HL-60 (cell line): ENCODE data around the gene GUCY1A2.

Experiments used
- CTCF ChIP-seq: IDR thresholded peaks from one replicate; pipeline ENCODE4 v1.5.1; 2011; ENCODE audit warnings: low read length, control low read depth, inconsistent platforms; ENCODE audit not compliant: insufficient read depth
- GABPA ChIP-seq: IDR thresholded peaks from 2 replicates; pipeline ENCODE4 v1.6.1; 2012; ENCODE audit warnings: low read depth
- POLR2AphosphoS5 ChIP-seq: IDR thresholded peaks from 2 replicates; pipeline ENCODE4 v1.6.1; 2012; ENCODE audit warnings: low read depth

DNA sequence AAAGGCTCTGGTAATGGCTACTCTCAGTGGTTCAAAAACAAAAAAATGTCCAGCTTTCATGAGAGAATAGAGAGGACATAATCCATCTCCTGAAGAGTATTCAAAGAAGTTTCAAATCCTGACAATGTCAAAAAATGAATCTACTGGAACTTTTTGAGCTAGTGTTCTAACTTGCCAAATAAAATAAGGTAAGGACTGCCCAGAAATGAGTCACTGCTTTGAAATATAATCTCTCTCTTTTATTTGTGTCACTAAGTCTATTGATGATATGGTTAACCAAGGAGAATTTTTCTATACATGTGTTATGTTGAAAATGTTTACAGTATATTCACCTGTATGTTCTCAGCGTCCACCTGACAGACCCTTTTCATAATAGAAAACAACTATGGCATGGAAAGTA is 3.4 kb downstream of the GUCY1A2 start:
- TF ChIP-seq CTCF, result no peak
- TF ChIP-seq GABPA, result no peak
- no peak for TF ChIP-seq POLR2AphosphoS5
